Endothelial cell of hepatic sinusoid (primary cell): ENCODE measurements around the gene RPRML.
"Not testable (repeated sequence)": the region's sequence is repeated elsewhere in the genome, so short reads cannot be mapped to it uniquely, and the experiment has no call there.

ENCODE experiments used
- in situ Hi-C: cut with HindIII; loops from 2 replicates; pipeline ENCODE4 v1.10.0; 2017; ENCODE audit warnings: low sequenced_read_pairs

The RPRML gene

DNA sequence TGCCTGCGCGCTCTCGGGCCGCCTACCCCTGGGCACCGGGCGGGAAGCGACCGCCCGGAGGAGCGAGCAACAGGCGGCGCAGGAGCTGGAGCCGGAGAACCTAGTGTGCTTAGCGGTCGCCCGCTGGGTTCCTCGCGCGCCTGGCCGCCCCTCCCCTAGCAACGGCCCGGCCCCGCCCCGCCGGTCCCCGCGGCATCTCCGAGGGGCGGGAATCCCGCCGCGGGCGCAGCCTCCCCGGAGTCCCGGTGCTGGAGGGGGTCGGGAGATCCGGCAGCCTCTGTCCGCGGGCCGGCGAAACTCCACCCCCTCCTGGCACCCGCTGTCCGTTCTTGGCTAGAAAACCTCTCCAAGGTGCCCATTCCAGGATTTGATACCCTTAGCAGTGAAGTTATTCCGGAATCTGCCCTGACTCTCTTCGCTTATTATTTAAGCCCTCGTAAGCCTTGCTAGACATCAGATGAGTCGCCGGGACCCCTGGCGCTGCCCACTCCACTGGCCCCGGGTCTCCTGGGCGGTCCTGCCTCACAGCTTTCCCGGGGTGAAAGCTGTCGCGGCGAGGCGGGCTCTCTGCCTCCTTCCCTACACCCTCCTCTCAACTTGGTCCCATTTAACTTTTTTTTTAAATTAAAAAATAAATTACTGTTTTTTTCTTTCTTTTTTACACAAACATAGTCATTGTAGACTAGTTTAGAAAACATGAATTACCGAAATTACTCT, at the start of gene RPRML:
Gene RPRML (minus strand): TSS at position 107 of the 717 bp plus-strand sequence. CDS start 246 bp downstream, outside the sequence.
- in situ Hi-C loops = no loop called here

DNA sequence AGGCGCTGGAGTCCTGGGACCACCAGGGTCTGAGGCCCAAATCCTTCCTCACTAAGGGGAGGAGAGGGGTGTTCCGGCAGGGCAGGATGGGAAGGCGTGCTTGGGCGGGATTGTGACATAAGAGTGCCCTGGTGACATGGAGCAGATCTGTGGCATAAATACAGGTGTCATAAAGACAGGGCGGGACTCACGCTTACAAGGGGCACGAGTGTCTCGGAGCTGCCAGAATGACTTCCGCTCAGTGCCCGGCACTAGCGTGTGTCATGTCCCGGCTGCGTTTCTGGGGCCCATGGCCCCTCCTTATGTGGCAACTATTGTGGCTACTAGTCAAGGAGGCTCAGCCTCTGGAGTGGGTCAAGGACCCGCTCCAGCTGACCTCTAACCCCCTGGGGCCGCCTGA, 37.9 kb upstream of the RPRML start:
- in situ Hi-C loops = not testable (repeated sequence)

DNA sequence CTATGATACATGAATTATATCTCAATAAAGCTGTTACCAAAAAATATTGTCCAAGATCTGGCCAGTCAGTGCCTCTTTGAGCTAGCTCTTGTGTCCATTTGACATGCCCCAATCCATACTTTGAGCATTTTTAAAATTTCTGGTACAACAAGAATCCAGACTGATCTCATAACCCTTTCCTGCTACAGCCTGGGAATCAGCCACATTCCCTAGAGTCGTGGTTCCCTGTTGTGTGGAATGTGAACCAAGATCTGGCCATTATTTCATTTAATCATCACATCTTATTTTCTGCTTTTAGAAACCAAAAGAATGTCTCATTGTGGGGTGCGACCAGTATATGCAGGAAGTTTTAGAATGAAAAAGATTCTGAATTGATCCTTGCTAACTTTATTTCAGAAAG, 34.3 kb upstream of the RPRML start:
- in situ Hi-C loops = loop anchor here (5.0 kb wide), 1 partner anchor 76 kb away; no protein-coding TSS in a partner anchor

DNA sequence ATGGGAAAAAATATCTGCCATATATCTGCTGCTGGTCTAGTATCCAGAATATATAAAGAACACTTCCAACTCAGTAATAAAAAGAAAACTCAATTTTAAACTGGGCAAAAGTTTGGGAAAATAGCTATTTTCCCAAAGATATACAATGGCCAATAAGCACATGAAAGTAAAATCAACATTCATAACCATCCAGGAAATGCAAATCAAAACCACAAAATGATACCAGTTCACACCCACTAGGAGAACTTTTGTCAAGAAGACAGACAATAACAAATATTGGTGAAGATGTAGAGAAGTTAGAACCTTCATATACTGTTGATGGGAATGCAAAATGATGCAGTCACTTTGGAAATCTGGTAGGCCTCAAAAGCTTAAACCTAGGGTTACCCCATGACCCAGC, 33.4 kb upstream of the RPRML start:
- in situ Hi-C loops = loop anchor here (5.0 kb wide), 1 partner anchor 75 kb away; no protein-coding TSS in a partner anchor

DNA sequence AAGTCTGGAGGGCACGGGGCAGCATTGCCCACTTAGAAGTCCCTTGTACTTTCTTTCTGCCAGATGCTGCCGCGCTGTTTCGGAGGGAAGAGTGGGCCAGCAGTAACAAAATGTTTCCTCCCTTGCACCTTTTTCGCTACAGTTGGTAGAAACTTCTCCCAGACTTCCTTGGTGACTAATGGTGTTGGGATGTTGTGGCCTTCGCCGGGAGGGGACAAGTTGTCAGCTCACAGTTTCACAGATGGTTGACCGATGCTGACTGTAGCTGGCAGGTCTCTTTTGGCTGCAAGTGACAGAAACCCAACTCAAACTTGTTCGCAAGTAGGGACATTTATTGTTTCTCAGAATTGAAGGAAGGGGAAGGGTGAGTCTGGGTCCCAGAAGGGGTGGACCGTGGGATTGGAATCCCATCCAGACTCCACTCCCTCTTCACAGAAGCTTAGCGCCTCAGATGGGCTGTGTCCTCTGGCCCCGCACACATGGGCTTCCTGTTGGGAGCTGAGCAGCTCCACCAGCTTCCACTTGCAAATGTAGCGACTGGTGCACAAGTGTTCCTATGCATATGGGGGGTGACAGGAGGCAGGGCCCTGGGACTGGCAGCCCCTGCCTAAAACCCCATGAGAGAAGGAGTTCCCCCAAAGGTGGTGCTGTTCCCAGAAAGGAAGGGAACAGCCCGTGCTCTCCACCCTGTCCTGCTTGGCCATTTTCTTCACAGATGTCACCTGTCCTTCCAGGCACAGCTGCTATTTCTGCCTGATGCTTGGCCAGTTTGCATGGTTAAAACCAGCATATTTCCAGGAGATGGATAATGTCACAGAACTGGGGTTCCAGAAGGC, 30.9 kb upstream of the RPRML start:
- in situ Hi-C loops = loop anchor here (5.0 kb wide), 1 partner anchor 73 kb away; no protein-coding TSS in a partner anchor

DNA sequence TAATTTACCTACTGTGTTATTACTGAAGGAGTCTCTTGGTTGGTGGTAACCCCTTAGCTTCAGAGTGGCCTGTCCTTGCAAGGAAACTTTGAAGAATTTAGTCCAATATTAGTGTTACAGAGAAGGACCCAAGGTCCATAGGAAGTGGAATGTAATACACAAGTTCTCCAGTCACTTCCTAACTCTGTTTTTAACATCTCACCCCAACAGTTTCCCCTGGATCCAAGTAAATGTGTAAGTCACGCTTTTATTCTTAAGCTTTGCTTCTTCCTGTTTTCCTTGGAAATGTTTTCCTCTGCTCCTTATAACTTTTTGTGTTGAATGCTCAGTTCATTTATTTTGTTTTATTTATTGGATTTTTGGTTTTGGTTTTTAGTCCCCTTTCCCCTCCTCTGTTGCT, 25.9 kb upstream of the RPRML start:
- in situ Hi-C loops = no loop called here

DNA sequence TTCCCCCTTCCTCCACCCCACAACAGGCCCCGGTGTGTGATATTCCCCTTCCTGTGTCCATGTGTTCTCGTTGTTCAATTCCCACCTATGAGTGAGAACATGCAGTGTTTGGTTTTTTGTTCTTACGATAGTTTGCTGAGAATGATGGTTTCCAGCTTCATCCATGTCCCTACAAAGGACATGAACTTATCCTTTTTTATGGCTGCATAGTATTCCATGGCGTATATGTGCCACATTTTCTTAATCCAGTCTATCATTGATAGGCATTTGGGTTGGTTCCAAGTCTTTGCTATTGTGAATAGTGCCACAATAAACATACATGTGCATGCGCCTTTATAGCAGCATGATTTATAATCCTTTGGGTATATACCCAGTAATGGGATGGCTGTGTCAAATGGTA, 24.8 kb upstream of the RPRML start:
- in situ Hi-C loops = not testable (repeated sequence)

DNA sequence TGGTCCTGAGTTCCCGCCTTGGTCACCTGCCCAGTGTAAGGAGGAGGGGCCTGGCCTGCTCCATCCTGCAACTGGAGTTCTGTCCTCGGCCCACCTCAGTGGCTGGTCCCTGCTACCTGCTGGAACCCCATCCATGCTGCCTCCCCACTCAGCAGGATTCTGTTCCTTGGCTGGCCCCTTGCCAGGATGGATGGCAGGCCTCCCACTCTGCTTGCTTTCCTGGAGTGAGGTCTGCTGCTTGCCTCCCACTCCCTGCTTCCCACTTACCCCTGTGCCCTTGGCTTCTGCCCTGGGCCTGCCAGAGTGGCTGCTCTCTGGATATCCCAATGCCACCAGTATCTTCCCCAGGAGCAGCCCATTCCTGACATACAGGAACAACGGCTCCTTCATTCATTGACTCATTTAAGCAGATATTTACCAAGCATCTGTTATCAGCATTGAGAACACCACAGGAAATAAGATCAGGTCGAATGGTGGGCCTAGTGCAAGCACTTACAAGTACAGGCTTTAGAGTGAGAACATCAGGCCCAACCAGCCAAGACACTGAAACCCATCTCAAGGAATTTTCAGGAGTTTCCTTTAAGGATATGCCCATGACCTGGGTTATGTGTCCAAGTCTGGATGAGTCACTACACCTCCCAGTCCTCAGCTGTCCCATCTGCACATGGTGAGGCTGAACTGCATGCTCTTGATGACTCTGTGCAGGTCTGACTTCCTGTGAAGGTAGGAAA, 17.0 kb upstream of the RPRML start:
- in situ Hi-C loops = no loop called here

DNA sequence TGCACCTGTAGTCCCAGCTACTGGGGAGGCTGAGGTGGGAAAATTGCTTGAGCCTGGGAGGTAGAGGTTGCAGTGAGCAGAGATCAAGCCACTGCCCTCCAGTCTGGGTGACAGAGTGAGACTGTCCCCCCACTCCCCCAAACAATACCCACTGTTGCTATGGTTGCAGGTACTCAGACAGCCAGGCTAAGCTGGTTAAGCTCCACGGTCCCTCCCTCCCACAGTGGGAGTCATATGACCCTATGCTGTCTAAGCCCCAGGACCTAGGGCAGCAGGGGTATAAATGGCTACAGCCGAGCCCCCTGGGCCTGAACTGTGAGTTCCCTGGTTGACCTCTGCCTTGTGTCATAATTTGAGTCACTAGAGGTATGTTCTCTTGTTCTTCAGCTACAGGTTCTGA, 15.9 kb upstream of the RPRML start:
- in situ Hi-C loops = no loop called here

DNA sequence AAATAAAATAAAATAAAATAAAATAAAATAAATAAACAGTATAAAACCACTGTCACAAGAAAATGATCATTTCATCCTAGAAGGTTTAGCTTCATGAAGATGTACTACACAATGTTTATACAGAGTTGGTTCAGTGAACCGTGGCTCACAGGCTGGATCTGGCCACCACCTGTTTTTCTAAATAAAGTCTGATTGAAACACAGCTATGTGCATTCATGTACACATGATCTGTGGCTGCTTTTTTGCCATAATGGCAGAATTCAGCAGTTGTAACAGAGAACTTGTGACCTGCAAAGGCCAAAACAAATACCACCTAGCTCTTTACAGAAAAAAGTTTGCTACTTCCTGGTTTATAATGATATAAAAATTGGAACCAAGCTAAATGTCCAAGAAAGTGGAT, 12.6 kb upstream of the RPRML start:
- in situ Hi-C loops = no loop called here

DNA sequence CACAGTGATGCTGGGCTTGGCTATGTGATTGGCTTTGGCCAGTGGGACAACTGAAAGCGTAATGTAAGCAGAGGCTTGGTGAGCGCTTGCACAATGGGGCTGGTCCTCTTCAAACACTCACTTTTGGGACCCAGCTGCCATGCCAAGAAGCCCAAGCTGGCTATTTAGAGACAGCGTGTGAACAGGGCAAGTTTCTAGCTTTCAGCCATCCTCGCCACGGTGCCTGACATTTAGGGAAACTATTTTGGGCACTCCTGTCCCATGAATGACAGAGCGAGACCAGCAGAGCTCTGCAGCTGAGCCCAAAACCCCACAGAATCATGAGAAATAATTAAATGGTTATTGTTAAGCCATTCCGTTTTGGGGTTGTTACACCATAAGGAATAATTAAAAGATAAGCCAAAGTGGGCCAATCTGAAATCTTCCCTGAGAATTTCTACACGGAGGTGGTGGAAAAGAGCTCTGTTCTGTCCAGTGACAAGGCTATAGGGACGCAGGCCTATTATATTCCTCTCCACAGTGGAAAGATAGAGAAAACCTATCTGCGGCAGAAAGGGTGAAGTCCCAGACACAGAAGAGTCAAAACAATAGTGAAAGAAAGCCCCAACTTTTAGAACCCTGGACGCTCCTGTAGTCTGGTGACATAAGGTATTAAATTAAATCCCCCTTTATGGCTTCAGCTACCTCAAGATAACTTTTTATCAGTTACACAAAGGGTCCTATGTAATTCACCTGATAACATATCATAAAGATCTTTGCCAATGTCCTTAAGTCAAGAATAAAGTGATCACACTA, 10.8 kb upstream of the RPRML start:
- in situ Hi-C loops = no loop called here

DNA sequence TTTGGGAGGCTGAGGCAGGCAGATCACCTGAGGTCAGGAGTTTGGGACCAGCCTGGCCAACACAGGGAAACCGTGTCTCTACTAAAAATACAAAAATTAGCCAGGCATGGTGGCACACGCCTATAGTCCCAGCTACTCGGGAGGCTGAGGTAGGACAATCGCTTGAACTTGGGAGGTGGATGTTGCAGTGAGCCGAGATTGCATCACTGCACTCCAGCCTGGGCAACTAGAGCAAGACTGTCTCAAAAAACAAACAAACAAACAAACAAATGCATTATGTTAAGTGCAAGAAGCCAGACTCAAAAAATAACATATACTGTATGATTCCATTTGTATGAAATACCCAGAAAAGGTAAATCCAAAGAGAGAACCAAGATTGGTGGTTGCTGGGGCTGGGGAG, 8.9 kb upstream of the RPRML start:
- in situ Hi-C loops = not testable (repeated sequence)

DNA sequence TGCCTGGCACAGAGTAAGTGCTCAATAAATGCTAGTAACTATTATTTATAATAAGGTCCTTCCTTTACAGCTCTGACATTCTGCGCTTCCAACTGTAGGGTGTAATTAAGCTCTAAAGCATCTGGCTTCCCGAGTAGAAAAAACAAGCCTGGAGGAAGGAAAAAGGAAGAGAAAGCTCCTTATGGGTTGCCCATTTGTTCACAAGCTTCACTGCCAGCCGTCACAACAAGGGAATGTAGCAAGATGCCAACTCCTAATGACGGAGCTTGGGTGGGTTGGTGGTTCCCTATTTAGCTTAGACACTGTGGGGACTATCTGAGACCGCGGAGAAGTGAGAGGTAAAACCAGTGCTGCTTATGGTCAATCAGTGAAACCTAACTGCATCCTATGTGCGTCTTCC, 7.3 kb upstream of the RPRML start:
- in situ Hi-C loops = no loop called here

DNA sequence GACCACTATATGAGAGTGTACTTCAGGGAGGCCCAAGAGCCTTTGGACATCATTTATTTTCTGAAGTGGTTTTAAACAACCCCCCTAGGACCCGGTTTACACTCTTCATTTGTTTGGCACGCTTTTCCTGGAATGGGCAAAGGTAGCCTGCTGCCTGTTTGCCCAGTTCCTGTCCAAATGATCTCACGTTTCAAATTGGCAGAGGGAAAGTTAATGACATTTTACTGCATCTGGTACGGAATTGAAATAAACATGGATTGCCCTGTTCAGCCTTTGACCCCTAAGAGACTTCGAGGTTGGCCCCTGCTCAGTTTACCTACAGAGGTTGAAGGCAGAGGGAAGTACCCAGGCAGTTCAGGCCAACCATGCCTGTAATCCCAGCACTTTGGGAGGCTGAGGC, 5.8 kb upstream of the RPRML start:
- in situ Hi-C loops = no loop called here

DNA sequence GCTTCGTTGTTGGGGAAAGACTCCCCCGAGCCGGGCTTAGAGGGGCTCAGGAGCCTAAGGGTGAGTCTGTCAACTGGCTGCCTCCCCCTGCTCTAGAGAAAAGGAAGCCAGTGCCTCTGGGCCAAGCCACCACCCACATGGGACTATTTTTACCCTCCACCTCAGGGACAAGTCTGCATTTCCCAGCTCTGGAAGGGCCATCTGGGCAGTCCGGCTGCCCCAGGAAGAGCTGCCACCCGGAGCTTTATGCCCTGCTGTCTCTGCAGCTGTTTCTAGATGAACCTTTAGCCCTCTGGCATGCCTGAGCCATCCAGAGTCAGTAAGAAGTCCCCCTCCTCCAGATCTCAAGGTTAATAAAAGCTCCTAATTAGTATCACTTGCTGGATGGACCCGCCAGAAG, 5.3 kb upstream of the RPRML start:
- in situ Hi-C loops = no loop called here

DNA sequence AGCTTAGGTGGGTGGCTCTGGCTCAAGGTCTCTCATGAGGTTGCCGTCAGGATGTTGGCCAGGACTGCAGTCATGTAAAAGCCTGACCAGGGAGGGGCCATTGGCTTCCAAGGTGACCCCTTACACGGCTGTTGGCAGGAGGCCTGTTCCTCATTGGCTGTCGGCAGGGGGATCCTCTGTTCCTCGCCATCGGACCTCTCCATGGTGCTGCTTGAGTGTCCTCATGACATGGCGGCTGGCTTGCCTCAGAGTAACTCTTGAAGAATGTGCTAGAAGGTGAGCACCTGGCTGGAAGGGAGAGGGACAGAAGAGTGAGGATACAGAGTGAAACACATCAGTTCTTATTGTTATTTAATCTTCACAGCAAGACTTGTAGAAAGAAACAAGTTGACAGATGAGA, 4.7 kb upstream of the RPRML start:
- in situ Hi-C loops = no loop called here

DNA sequence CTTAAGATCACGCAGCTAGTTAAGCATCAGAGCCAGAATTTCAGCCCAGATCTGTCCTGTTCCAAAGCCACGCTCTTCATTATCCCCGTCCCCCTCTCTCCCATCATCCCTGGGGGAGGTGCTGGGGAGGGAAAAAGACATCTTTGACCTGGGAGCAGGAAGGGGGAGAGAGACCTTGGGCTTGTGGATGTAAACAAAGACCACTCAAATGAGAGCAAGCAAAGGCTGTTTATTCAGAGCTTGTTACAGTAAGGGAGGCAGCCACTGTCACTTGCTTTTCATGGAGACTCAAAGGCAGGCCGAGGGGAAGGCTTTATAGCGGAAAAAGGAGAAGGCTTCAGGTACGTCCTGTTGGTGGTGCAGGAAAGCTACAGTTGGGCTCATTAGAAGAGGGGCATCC, 3.5 kb upstream of the RPRML start:
- in situ Hi-C loops = no loop called here

DNA sequence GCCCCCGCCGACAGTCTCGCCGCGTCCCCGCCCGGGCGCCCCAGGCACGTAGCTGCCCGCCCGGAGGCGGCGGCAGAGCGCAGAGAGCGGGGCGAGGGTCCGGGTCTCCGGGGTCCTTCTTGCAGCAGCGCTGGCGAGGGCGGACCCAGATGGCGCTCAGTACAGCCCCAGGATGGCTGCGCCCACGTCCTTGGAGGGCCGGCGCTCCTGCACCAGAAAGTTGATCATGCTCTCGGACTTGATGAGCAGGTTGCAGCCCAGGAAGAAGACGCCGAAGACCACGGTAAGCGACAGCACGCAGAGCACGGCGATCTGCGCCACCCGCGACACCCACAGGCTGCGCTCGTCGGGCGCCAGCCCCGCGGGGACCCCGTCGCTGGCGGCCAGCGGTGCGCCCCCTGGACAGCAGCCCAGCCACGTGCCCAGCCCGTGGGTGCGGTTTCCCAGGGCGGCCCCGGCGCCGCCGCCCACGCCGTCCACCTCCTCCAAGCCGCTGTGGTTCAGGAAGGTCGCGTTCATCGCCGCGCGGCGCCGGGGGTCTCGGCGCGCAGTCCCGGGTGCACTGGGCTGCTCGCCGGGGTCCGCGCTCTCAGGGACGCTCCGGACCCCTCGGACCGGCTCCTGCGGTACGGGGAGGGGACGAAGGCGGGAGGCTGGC, 435 bp downstream of the RPRML start:
- in situ Hi-C loops = no loop called here

DNA sequence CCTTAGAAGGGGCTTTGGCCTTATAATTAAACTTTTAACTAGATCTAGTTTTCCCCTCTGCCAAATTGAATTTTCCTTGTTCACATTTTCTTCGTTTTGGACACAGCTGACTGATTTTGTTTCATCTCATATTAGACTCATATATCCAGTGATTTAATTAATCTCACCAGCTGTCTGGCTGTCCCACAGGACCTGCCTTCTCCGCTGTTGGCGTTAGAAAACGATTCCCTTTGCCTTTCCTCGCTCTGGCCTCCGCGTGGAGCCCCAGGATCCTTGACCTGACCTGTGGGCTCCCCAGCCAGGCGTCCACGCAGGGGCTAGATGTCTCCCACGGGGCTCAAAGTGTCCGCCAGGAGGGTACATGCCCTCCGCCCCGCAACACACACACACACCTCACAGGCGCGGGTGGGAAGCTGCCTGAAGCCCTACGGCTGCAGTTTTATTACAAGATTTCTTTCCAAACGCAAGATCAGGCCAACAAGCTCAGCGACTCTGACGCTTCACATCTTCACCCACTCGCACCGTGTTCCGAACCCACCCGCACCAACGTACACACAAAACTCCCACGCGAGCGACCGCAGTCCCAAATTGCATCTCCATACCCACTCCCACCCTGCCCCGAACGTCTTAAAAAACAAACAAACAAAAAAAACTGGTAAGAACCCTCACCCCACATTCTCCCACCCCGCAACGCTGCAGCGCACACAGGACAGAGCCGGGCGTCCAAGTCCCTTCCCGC, 1.1 kb downstream of the RPRML start:
- in situ Hi-C loops = no loop called here
